H1 (cell line): ENCODE data around the gene TMEM198. TPM values are rescaled to one million over a fixed set of nuclear protein-coding genes. Genes with fewer than 3 reads are reported as not detected.

Experiments used
- CBX8 ChIP-seq: fragments of 300-800, 300-1000 bp; sonication (generic); IDR thresholded peaks from 2 replicates; pipeline ENCODE4 v1.7.1; 2016; ENCODE audit warnings: low read depth, low read length, borderline replicate concordance
- GABPA ChIP-seq: IDR thresholded peaks from 2 replicates; pipeline ENCODE4 v1.6.1; 2011; ENCODE audit warnings: mild to moderate bottlenecking, low read length, moderate library complexity, borderline replicate concordance; ENCODE audit not compliant: insufficient read depth
- HDAC6 ChIP-seq: IDR thresholded peaks from one replicate; pipeline ENCODE4 v1.7.1; 2012; ENCODE audit warnings: low read depth, mild to moderate bottlenecking, inconsistent platforms, low read length, moderate library complexity
- KDM5A ChIP-seq: fragments of 200-600 bp; IDR thresholded peaks from 2 replicates; pipeline ENCODE4 v1.7.1; 2012; ENCODE audit warnings: mild to moderate bottlenecking, low read length, inconsistent platforms, mixed read lengths
- PHF8 ChIP-seq: fragments of 200-600 bp; sonication (generic); conservative IDR thresholded peaks from 2 replicates; pipeline ENCODE4 v1.7.1; 2012; ENCODE audit warnings: low read depth, mild to moderate bottlenecking, inconsistent platforms, low read length, moderate library complexity
- SIN3A ChIP-seq, 2 experiments: IDR thresholded peaks in 1 of 2; conservative IDR thresholded peaks in 1 of 2; 2 replicates each; pipeline ENCODE4 v1.6.1; 2011 to 2012; ENCODE audit warnings: low read length in 2 of 2, improper control_type of control experiment in 1 of 2, low read depth in 1 of 2, mild to moderate bottlenecking in 1 of 2
- TAF1 ChIP-seq: IDR thresholded peaks from 2 replicates; pipeline ENCODE4 v1.6.1; 2011; ENCODE audit warnings: mild to moderate bottlenecking, low read depth, low read length
- TAF7 ChIP-seq: optimal IDR thresholded peaks from 2 replicates; pipeline ENCODE3; 2011; ENCODE audit warnings: low read depth, mild to moderate bottlenecking, inconsistent platforms, low read length, moderate library complexity, borderline replicate concordance
- polyA plus RNA-seq, 7 experiments: library from polyadenylated mRNA; depleted of rRNA in 3 of 7; stranded (reverse) in 5 of 7; unstranded in 2 of 7; fragments of >200 nt in 5 of 7; fragments of 200-250 nt in 2 of 7; gene quantifications; 1 replicate in 5 of 7; 2 replicates in 1 of 7; 4 replicates in 1 of 7; pipeline versions ENCODE4 v1.2.1 to v1.2.3, GENCODE V29; 2011 to 2013; ENCODE audit warnings: missing spikeins in 2 of 7, mixed read lengths in 2 of 7
- total RNA-seq: library from RNA; stranded (reverse); fragmentation: NEBNext Ultra II Directional; extraction: Animal tissue kit (Norgen Biotek cat#: 25700); gene quantifications from 2 replicates; pipeline ENCODE4 v1.2.1, GENCODE V29; 2021
- TF ChIP-seq, protein P1 (sequence below): fragments of 300-600 bp; sonication (generic); IDR thresholded peaks from 2 replicates; pipeline ENCODE4 v1.7.1; 2012; ENCODE audit warnings: low read length, moderate library complexity, mild to moderate bottlenecking, inconsistent platforms; ENCODE audit not compliant: insufficient replicate concordance

The TMEM198 gene
- total and polyA plus RNA-seq, 2 of the 8 experiments (the other 6 are each of a cell fraction or from before 2014, with no cell fraction given), result 10.2 to 10.4 TPM

DNA sequence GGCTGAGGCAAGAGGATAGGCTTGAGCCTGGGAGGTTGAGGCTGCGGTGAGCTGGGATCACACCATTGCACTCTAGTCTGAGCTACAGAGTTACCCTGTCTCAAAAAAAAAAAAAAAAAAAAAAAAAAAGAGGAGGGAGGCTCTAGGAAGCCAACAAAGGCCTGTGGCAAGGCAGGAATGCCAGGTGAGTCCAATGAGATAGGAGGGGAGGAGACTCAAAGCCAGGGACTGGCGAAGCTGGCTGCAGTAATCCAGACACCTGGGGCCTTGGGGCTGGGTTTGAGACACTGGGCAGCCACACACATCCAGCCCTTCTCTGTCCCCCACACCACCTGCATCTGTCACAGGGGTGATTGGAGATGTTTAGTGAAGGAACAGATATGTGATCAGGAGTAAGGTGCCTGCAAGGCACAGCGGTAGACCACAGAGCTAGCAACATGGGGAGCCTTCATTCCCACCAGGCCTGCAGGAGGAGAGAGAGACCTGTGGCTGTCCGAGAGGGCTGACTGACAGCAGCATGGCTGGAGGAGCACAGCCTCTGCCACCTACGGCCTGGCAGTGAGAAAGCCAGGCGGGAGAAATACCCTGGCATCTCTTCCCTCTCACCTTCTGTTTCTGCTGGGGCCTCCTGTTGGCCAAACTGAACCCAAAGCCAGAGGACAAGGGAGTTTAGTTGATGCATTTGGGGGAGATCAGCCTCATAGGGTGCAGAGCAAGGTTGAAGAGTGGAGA lies 9.7 kb upstream of the TMEM198 start (continued):
- TF ChIP-seq, protein P1, sequence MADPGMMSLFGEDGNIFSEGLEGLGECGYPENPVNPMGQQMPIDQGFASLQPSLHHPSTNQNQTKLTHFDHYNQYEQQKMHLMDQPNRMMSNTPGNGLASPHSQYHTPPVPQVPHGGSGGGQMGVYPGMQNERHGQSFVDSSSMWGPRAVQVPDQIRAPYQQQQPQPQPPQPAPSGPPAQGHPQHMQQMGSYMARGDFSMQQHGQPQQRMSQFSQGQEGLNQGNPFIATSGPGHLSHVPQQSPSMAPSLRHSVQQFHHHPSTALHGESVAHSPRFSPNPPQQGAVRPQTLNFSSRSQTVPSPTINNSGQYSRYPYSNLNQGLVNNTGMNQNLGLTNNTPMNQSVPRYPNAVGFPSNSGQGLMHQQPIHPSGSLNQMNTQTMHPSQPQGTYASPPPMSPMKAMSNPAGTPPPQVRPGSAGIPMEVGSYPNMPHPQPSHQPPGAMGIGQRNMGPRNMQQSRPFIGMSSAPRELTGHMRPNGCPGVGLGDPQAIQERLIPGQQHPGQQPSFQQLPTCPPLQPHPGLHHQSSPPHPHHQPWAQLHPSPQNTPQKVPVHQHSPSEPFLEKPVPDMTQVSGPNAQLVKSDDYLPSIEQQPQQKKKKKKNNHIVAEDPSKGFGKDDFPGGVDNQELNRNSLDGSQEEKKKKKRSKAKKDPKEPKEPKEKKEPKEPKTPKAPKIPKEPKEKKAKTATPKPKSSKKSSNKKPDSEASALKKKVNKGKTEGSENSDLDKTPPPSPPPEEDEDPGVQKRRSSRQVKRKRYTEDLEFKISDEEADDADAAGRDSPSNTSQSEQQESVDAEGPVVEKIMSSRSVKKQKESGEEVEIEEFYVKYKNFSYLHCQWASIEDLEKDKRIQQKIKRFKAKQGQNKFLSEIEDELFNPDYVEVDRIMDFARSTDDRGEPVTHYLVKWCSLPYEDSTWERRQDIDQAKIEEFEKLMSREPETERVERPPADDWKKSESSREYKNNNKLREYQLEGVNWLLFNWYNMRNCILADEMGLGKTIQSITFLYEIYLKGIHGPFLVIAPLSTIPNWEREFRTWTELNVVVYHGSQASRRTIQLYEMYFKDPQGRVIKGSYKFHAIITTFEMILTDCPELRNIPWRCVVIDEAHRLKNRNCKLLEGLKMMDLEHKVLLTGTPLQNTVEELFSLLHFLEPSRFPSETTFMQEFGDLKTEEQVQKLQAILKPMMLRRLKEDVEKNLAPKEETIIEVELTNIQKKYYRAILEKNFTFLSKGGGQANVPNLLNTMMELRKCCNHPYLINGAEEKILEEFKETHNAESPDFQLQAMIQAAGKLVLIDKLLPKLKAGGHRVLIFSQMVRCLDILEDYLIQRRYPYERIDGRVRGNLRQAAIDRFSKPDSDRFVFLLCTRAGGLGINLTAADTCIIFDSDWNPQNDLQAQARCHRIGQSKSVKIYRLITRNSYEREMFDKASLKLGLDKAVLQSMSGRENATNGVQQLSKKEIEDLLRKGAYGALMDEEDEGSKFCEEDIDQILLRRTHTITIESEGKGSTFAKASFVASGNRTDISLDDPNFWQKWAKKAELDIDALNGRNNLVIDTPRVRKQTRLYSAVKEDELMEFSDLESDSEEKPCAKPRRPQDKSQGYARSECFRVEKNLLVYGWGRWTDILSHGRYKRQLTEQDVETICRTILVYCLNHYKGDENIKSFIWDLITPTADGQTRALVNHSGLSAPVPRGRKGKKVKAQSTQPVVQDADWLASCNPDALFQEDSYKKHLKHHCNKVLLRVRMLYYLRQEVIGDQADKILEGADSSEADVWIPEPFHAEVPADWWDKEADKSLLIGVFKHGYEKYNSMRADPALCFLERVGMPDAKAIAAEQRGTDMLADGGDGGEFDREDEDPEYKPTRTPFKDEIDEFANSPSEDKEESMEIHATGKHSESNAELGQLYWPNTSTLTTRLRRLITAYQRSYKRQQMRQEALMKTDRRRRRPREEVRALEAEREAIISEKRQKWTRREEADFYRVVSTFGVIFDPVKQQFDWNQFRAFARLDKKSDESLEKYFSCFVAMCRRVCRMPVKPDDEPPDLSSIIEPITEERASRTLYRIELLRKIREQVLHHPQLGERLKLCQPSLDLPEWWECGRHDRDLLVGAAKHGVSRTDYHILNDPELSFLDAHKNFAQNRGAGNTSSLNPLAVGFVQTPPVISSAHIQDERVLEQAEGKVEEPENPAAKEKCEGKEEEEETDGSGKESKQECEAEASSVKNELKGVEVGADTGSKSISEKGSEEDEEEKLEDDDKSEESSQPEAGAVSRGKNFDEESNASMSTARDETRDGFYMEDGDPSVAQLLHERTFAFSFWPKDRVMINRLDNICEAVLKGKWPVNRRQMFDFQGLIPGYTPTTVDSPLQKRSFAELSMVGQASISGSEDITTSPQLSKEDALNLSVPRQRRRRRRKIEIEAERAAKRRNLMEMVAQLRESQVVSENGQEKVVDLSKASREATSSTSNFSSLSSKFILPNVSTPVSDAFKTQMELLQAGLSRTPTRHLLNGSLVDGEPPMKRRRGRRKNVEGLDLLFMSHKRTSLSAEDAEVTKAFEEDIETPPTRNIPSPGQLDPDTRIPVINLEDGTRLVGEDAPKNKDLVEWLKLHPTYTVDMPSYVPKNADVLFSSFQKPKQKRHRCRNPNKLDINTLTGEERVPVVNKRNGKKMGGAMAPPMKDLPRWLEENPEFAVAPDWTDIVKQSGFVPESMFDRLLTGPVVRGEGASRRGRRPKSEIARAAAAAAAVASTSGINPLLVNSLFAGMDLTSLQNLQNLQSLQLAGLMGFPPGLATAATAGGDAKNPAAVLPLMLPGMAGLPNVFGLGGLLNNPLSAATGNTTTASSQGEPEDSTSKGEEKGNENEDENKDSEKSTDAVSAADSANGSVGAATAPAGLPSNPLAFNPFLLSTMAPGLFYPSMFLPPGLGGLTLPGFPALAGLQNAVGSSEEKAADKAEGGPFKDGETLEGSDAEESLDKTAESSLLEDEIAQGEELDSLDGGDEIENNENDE, result no peak
- no peak for TF ChIP-seq CBX8
- no peak for TF ChIP-seq SIN3A (conservative IDR thresholded peaks at IDR 0.05 in 1 of 2, IDR thresholded peaks at IDR 0.05 in 1 of 2; ENCODE audit: low read depth in 1 of 2, low read length in 2 of 2)
- no peak for TF ChIP-seq TAF7
- TF ChIP-seq GABPA, result no peak
- TF ChIP-seq TAF1, result no peak
- TF ChIP-seq HDAC6, result no peak
- TF ChIP-seq KDM5A, result no peak
- TF ChIP-seq PHF8, result no peak
- TF ChIP-seq, all 59 proteins: peak for 0
